Smooth muscle cell (in vitro differentiated cells): ENCODE measurements around the gene KCNK4. TPM values are rescaled to one million over a fixed set of nuclear protein-coding genes. Genes with fewer than 3 reads are reported as not detected.
A peak's percentile ranks its signal among the peaks of the same experiment; 100 is the strongest.

Experiments used
- DNase-seq: peaks from one replicate; lab custom pipeline; 2025; ENCODE audit not compliant: unreplicated experiment; lab: John Stamatoyannopoulos, UW
- H2AFZ ChIP-seq: fragments of 200-600 bp; sonication (generic); 2 replicates; pipeline ENCODE4 v1.6.0; 2016; ENCODE audit warnings: antibody characterized with exemption, low read depth, mild to moderate bottlenecking
- H3F3A ChIP-seq: fragments of 200-600 bp; sonication (generic); 2 replicates; pipeline ENCODE4 v1.6.0; 2017; ENCODE audit warnings: antibody characterized with exemption, low read depth
- H3K27ac ChIP-seq: fragments of 200-600 bp; sonication (generic); 2 replicates; pipeline ENCODE4 v1.5.1; 2016; ENCODE audit warnings: low read depth, mild to moderate bottlenecking
- H3K27me3 ChIP-seq: fragments of 200-600 bp; sonication (generic); 2 replicates; pipeline ENCODE4 v1.6.1; 2016; ENCODE audit warnings: low read depth, mild to moderate bottlenecking
- H3K36me3 ChIP-seq: fragments of 200-600 bp; sonication (generic); 2 replicates; pipeline ENCODE4 v1.5.1; 2016; ENCODE audit warnings: low read depth
- H3K4me1 ChIP-seq: fragments of 200-600 bp; sonication (generic); 2 replicates; pipeline ENCODE4 v1.5.1; 2016; ENCODE audit warnings: low read depth
- H3K4me2 ChIP-seq: fragments of 200-600 bp; sonication (generic); 2 replicates; pipeline ENCODE4 v1.6.0; 2016; ENCODE audit warnings: mild to moderate bottlenecking
- H3K4me3 ChIP-seq: fragments of 200-600 bp; sonication (generic); 2 replicates; pipeline ENCODE4 v1.5.1; 2016; ENCODE audit warnings: mild to moderate bottlenecking
- H3K79me2 ChIP-seq: fragments of 200-600 bp; sonication (generic); 2 replicates; pipeline ENCODE4 v1.6.0; 2016; ENCODE audit warnings: low read depth, mild to moderate bottlenecking
- H3K9ac ChIP-seq: fragments of 200-600 bp; sonication (generic); 2 replicates; pipeline ENCODE4 v1.6.0; 2016; ENCODE audit warnings: low read depth
- H3K9me3 ChIP-seq: fragments of 200-600 bp; sonication (generic); replicated peaks from 2 replicates; pipeline ENCODE4 v1.5.1; 2016; ENCODE audit warnings: low read depth
- H4K20me1 ChIP-seq: fragments of 200-600 bp; sonication (generic); 2 replicates; pipeline ENCODE4 v1.6.0; 2016; ENCODE audit warnings: low read depth
- WGBS: methylation state at CpG from one replicate; pipeline ENCODE4 v1.1.7; 2016; ENCODE audit warnings: low lambda C conversion rate; 5-methylcytosine and 5-hydroxymethylcytosine counted together
- polyA plus RNA-seq: library from polyadenylated mRNA; unstranded; fragments of >200 nt; fragmentation: Nextera tagmentation; extraction: Ambion mirVana; gene quantifications from 2 replicates; pipeline ENCODE4 v1.2.1, GENCODE V29; 2016
- total RNA-seq: library from RNA; depleted of rRNA; stranded (reverse); fragments of >200 nt; gene quantifications from 2 replicates; pipeline ENCODE4 v1.2.3, GENCODE V29; 2014
- TF ChIP-seq, protein P1 (sequence below): fragments of 200-600 bp; sonication (generic); IDR thresholded peaks from 2 replicates; pipeline ENCODE4 v1.5.1; 2017; ENCODE audit warnings: borderline replicate concordance, mild to moderate bottlenecking, antibody characterized with exemption; ENCODE audit not compliant: insufficient read depth, poor library complexity, severe bottlenecking

KCNK4 gene
- total RNA-seq = not detected in 2 replicates
- not detected in 2 replicates for polyA plus RNA-seq

DNA sequence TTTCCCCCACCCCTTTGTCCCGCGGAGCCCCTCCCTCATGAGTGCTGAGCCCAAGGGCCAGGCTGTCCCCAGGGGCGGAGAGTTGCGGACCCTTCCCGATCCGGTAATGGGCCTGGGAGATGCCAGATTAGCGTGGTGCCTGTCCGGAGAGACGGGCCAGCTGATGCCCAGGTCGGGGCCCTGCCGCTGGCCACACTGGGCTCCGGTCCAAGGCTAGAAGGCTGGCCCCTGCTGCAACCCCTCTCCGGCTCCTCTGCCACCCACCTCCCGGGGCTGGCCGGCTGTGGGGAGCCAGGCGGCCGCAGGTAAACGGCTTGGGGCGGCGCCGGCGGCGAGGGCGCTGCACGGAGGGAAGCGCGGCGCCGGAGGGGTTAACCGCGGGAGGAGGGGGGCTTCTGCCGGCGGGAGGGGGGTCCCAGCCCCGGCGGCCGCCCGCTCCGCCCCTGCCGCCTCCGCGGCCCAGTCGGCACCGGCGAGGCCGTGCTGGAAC, at the start of gene KCNK4:
KCNK4 (plus strand) TSS at position 41 of the 490 bp plus-strand sequence. CDS start 1,717 bp downstream, outside the sequence.
- WGBS = 7% methylated on average over 23 of the region's 45 CpGs
- TF ChIP-seq, protein P1, sequence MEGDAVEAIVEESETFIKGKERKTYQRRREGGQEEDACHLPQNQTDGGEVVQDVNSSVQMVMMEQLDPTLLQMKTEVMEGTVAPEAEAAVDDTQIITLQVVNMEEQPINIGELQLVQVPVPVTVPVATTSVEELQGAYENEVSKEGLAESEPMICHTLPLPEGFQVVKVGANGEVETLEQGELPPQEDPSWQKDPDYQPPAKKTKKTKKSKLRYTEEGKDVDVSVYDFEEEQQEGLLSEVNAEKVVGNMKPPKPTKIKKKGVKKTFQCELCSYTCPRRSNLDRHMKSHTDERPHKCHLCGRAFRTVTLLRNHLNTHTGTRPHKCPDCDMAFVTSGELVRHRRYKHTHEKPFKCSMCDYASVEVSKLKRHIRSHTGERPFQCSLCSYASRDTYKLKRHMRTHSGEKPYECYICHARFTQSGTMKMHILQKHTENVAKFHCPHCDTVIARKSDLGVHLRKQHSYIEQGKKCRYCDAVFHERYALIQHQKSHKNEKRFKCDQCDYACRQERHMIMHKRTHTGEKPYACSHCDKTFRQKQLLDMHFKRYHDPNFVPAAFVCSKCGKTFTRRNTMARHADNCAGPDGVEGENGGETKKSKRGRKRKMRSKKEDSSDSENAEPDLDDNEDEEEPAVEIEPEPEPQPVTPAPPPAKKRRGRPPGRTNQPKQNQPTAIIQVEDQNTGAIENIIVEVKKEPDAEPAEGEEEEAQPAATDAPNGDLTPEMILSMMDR = no peak
- peak within 1 kb of the TSS; percentile 88 for H3K4me2 ChIP-seq
- H2AFZ ChIP-seq = no peak within 1 kb of the TSS
- no peaks in the 10 kb centered on the region for H3F3A ChIP-seq
- no peak for DNase-seq
- H3K4me1 ChIP-seq = peaks cover 7% of the 10 kb centered on the region
- H3K79me2 ChIP-seq = no peaks in the 10 kb centered on the region
- peaks cover 20% of the 10 kb centered on the region for H4K20me1 ChIP-seq
- no peak within 1 kb of the TSS for H3K9ac ChIP-seq
- no peaks in the 10 kb centered on the region for H3K36me3 ChIP-seq
- H3K27ac ChIP-seq = no peak within 1 kb of the TSS
- H3K9me3 ChIP-seq = no peaks in the 10 kb centered on the region
- peaks cover 66% of the 10 kb centered on the region for H3K27me3 ChIP-seq
- H3K4me3 ChIP-seq = peak within 1 kb of the TSS; percentile 44

DNA sequence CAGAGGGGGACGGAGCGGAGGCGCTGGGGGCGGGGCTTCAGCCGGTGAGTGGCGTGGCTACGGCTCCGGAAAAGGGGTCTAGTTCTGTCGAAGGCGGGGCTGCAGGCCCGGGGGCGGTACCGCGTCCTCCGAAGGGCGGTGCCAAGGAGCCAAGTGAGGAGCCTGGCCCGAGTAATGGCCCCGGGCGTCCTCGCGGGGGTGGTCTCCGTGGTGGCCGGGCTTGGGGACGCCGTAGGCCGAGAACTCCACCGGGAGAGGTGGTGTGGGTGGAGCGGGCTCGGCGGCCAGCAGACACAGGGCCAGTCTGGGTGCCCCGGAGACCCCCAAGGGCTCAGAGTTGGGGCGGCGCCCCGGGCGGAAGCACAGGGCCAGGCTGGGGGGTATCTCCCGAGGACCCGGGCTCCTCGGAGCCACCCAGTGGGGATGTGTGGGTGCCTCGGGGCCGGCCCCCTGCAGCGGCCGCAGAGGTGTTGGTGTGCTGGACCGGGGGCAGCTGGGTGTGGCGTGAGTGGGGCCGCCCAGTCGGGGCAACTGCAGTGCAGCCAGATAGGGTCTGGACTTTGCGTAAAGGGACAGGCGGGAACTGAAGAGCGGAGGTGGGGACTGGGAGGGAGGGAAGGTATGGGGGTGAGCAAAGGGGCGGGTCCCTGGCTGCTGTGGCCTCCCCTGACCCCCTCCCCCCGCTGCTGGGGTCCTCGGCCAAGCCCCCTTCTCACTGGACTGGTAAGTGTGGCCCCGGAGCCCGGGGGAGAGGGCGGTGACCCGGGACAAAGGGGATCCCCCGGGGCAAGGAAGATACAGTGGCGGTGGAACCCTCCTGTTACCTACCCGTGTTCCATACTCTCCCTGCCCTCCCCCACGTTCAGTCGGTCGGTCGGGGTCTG, 49.4 kb upstream of the KCNK4 start:
- H3K4me1 ChIP-seq = peaks cover 13% of the 10 kb centered on the region
- H3K27ac ChIP-seq = peak overlapping the region; percentile 69
- H3K79me2 ChIP-seq = peaks cover 19% of the 10 kb centered on the region
- no peak overlapping the region for H2AFZ ChIP-seq
- no peak for DNase-seq
- peak overlapping the region; percentile 78 for H3K9ac ChIP-seq
- no peaks in the 10 kb centered on the region for H3K36me3 ChIP-seq
- TF ChIP-seq, protein P1 = no peak
- peak overlapping the region; percentile 89 for H3K4me3 ChIP-seq
- H4K20me1 ChIP-seq = peaks cover 30% of the 10 kb centered on the region
- peaks cover 21% of the 10 kb centered on the region for H3F3A ChIP-seq
- peak overlapping the region; percentile 96 for H3K4me2 ChIP-seq
- H3K27me3 ChIP-seq = no peaks in the 10 kb centered on the region
- under 1% methylated on average over 48 of the region's 63 CpGs for WGBS
- H3K9me3 ChIP-seq = no peaks in the 10 kb centered on the region

DNA sequence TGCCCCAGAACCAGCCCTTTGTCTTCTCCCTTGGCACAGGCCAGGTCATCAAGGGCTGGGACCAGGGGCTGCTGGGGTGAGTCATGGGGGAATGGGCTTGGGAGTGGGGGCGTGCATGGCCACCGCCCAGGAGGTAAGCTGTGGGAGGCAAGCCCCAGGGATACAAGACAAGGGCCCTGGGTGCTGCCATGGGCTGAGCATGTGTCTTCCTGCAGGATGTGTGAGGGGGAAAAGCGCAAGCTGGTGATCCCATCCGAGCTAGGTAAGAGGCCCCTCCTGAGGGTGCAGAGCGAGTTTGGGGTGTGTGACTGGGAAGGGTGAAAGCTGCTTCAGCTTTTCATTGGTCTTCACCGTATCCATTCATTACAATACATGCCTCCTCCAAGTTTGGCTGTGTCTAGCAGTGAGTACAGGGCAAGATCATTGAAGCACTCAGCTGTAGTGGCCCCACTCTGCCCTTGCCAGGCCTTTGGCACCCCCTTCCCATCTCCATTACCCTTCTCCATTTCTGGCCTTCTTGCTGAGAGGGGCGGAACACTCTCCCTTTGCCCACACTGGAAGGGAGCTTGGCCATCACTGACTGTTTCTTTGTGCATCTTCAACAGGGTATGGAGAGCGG, 47.8 kb upstream of the KCNK4 start:
- Histone ChIP-seq H3K4me3 (no peak overlapping the region), H3K36me3 (no peaks in the 10 kb centered on the region), H3K4me1 (peaks cover 18% of the 10 kb centered on the region), H3F3A (peaks cover 17% of the 10 kb centered on the region), H2AFZ (no peak overlapping the region), H3K79me2 (peaks cover 19% of the 10 kb centered on the region), H3K27ac (peak overlapping the region; percentile 87), H3K4me2 (peak overlapping the region; percentile 96), H3K27me3 (no peaks in the 10 kb centered on the region), H4K20me1 (peaks cover 30% of the 10 kb centered on the region), H3K9ac (no peak overlapping the region), H3K9me3 (no peaks in the 10 kb centered on the region)
- no peak for DNase-seq
- TF ChIP-seq, protein P1 = no peak
- WGBS = 87% methylated on average over 8 of the region's 8 CpGs
